ENCODE data around the gene TIMM50. TPM values are rescaled to one million over a fixed set of nuclear protein-coding genes. Genes with fewer than 3 reads are reported as not detected.

The TIMM50 gene
- total and polyA plus RNA-seq, 2 of the 13 experiments (the other 11 are each of a cell fraction or from before 2014, with no cell fraction given): 91.1 to 92.5 TPM

DNA sequence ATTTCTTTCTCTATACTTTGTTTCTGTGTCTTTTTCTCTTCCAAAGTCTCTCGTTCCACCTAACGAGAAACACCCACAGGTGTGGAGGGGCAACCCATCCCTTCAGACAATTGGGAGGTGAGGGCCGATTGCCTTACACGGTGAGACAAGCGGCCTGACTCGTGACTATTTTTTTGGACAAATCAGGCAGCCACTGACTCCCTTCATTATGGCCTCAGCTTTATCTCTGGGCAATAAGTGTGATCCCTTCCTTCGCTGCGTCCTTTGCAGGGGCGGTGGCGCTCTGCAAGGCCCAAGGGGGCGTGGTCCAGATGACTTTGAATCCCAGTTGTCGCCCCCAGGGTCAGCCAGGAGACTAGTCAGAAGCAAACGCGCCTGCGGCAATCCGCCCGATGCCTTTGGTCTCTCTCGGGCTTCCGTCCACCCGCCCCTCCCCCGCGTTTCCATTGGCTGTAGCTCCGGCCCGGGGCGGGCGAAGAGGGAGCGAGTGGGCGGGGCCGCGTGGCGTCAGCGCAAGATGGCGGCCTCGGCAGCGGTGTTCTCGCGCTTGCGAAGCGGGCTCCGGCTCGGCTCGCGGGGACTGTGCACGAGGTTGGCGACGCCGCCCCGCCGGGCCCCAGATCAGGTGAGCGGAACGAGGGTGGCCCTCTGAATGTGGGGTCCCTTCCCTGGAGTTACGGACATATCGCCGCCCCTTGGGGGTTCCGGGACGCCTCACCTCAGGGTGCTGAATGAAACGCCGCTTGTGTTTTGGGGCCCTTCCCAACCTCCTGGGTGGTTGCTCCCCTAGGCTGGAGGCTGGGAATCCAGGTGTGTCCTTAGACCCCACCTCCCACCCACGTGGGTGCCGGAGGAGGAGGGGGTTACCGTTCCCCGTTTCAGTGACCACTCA lies at the start of gene TIMM50 (continued):
- TF ChIP-seq, protein P1, sequence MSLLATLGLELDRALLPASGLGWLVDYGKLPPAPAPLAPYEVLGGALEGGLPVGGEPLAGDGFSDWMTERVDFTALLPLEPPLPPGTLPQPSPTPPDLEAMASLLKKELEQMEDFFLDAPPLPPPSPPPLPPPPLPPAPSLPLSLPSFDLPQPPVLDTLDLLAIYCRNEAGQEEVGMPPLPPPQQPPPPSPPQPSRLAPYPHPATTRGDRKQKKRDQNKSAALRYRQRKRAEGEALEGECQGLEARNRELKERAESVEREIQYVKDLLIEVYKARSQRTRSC (CRISPR knock-in tag; IDR thresholded peaks at IDR 0.05; ENCODE audit: low read depth): no peak
- TF ChIP-seq KMT2A (CRISPR knock-in tag; IDR thresholded peaks at IDR 0.05): peak; percentile 90
- TF ChIP-seq ZNF747 (CRISPR knock-in tag; IDR thresholded peaks at IDR 0.05; ENCODE audit: borderline replicate concordance): peak; percentile 55; the same call in 1 of the 2 replicates
- TF ChIP-seq, protein P2, sequence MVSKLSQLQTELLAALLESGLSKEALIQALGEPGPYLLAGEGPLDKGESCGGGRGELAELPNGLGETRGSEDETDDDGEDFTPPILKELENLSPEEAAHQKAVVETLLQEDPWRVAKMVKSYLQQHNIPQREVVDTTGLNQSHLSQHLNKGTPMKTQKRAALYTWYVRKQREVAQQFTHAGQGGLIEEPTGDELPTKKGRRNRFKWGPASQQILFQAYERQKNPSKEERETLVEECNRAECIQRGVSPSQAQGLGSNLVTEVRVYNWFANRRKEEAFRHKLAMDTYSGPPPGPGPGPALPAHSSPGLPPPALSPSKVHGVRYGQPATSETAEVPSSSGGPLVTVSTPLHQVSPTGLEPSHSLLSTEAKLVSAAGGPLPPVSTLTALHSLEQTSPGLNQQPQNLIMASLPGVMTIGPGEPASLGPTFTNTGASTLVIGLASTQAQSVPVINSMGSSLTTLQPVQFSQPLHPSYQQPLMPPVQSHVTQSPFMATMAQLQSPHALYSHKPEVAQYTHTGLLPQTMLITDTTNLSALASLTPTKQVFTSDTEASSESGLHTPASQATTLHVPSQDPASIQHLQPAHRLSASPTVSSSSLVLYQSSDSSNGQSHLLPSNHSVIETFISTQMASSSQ (IDR thresholded peaks at IDR 0.05; ENCODE audit: low read depth): no peak
- TF ChIP-seq, protein P2 (CRISPR knock-in tag; IDR thresholded peaks at IDR 0.05; ENCODE audit: borderline replicate concordance): peak; percentile 80; the same call in 1 of the 2 replicates
- TF ChIP-seq, protein P3, sequence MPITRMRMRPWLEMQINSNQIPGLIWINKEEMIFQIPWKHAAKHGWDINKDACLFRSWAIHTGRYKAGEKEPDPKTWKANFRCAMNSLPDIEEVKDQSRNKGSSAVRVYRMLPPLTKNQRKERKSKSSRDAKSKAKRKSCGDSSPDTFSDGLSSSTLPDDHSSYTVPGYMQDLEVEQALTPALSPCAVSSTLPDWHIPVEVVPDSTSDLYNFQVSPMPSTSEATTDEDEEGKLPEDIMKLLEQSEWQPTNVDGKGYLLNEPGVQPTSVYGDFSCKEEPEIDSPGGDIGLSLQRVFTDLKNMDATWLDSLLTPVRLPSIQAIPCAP (CRISPR knock-in tag; IDR thresholded peaks at IDR 0.05; ENCODE audit: low read depth): no peak
- TF ChIP-seq RFX5 (IDR thresholded peaks at IDR 0.05; ENCODE audit: low read depth, low read length): peak; percentile 46; the same call in 1 of the 2 replicates
- TF ChIP-seq HNRNPL (IDR thresholded peaks at IDR 0.05; ENCODE audit: low read depth, low read length): no peak
- TF ChIP-seq TCF7L2 (IDR thresholded peaks at IDR 0.05; ENCODE audit: low read depth, low read length): no peak
- TF ChIP-seq, protein P4, sequence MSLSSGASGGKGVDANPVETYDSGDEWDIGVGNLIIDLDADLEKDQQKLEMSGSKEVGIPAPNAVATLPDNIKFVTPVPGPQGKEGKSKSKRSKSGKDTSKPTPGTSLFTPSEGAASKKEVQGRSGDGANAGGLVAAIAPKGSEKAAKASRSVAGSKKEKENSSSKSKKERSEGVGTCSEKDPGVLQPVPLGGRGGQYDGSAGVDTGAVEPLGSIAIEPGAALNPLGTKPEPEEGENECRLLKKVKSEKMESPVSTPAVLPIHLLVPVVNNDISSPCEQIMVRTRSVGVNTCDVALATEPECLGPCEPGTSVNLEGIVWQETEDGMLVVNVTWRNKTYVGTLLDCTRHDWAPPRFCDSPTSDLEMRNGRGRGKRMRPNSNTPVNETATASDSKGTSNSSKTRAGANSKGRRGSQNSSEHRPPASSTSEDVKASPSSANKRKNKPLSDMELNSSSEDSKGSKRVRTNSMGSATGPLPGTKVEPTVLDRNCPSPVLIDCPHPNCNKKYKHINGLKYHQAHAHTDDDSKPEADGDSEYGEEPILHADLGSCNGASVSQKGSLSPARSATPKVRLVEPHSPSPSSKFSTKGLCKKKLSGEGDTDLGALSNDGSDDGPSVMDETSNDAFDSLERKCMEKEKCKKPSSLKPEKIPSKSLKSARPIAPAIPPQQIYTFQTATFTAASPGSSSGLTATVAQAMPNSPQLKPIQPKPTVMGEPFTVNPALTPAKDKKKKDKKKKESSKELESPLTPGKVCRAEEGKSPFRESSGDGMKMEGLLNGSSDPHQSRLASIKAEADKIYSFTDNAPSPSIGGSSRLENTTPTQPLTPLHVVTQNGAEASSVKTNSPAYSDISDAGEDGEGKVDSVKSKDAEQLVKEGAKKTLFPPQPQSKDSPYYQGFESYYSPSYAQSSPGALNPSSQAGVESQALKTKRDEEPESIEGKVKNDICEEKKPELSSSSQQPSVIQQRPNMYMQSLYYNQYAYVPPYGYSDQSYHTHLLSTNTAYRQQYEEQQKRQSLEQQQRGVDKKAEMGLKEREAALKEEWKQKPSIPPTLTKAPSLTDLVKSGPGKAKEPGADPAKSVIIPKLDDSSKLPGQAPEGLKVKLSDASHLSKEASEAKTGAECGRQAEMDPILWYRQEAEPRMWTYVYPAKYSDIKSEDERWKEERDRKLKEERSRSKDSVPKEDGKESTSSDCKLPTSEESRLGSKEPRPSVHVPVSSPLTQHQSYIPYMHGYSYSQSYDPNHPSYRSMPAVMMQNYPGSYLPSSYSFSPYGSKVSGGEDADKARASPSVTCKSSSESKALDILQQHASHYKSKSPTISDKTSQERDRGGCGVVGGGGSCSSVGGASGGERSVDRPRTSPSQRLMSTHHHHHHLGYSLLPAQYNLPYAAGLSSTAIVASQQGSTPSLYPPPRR (CRISPR knock-in tag; IDR thresholded peaks at IDR 0.05; ENCODE audit: borderline replicate concordance): peak; percentile 29; the same call in 1 of the 2 replicates
- TF ChIP-seq, protein P5, sequence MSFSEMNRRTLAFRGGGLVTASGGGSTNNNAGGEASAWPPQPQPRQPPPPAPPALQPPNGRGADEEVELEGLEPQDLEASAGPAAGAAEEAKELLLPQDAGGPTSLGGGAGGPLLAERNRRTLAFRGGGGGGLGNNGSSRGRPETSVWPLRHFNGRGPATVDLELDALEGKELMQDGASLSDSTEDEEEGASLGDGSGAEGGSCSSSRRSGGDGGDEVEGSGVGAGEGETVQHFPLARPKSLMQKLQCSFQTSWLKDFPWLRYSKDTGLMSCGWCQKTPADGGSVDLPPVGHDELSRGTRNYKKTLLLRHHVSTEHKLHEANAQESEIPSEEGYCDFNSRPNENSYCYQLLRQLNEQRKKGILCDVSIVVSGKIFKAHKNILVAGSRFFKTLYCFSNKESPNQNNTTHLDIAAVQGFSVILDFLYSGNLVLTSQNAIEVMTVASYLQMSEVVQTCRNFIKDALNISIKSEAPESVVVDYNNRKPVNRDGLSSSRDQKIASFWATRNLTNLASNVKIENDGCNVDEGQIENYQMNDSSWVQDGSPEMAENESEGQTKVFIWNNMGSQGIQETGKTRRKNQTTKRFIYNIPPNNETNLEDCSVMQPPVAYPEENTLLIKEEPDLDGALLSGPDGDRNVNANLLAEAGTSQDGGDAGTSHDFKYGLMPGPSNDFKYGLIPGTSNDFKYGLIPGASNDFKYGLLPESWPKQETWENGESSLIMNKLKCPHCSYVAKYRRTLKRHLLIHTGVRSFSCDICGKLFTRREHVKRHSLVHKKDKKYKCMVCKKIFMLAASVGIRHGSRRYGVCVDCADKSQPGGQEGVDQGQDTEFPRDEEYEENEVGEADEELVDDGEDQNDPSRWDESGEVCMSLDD (CRISPR knock-in tag; IDR thresholded peaks at IDR 0.05; ENCODE audit: borderline replicate concordance): no peak
- no peak for TF ChIP-seq NCOA5 (CRISPR knock-in tag; IDR thresholded peaks at IDR 0.05)
- TF ChIP-seq ZNF546 (CRISPR knock-in tag; conservative IDR thresholded peaks at IDR 0.05): 0 out of 2 replicates have a peak, but pooled peaks have one; percentile 63

Data from HepG2 (cell line).